Body of pancreas (tissue), 4 donors: ENCODE data around the gene LBR.

Experiments
- CTCF ChIP-seq, 7 experiments: fragments of 450-650 bp in 4 of 7; fragments of 200-600 bp in 3 of 7; sonication (generic) in 3 of 7; IDR thresholded peaks; one replicate each; pipeline ENCODE4 v1.5.1; 2016 to 2019; ENCODE audit warnings: antibody characterized with exemption in 7 of 7
- POLR2A ChIP-seq, 3 donors: fragments of 450-650 bp; IDR thresholded peaks; one replicate each; pipeline ENCODE4 v1.6.1; 2016; ENCODE audit warnings: antibody characterized with exemption in 3 of 3, mild to moderate bottlenecking in 2 of 3

GRCh38 chr1:225474439-225474985 is 46.7 kb upstream of the LBR start:
- TF ChIP-seq POLR2A (IDR thresholded peaks at IDR 0.05) (no peak), CTCF (IDR thresholded peaks at IDR 0.05) (no peak)
